Measurements from ENCODE around the gene PPL. TPM values are rescaled to one million over a fixed set of nuclear protein-coding genes. Genes with fewer than 3 reads are reported as not detected.

The PPL gene
- total and polyA plus RNA-seq, 2 of the 8 experiments (the other 6 are each of a cell fraction or from before 2014, with no cell fraction given): 11.3 to 29.5 TPM

- Histone ChIP-seq H3K23ac (ENCODE audit: insufficient read length) (no peak overlapping the region), H3K4ac (replicated peaks; ENCODE audit: insufficient read length, low read depth, low read length) (no peak overlapping the region), H3K27me3 (replicated peaks in 1 of 4; ENCODE audit: control insufficient read depth in 3 of 4, extremely low read depth in 1 of 4, insufficient read depth in 3 of 4, low read length in 3 of 4) (no peaks in the 10 kb centered on the region; a peak in 1 of 7 replicates), H3K36me3 (ENCODE audit: control insufficient read depth in 2 of 4, insufficient read depth in 4 of 4, low read length in 3 of 4) (peaks cover 0 to 8% (median 2%) of the 10 kb centered on the region in 4 experiments; a peak in 2 of 8 replicates), H2BK12ac (ENCODE audit: low read depth, low read length) (no peak overlapping the region), H3K4me2 (ENCODE audit: insufficient read depth in 1 of 2, low read depth in 2 of 2, low read length in 2 of 2) (no peak overlapping the region), H2BK20ac (ENCODE audit: low read length) (no peak overlapping the region), H2AFZ (ENCODE audit: low read length) (no peak overlapping the region), H4K91ac (replicated peaks; ENCODE audit: insufficient read length, low read length) (no peak overlapping the region), H3K4me3 (ENCODE audit: extremely low read depth in 1 of 4, insufficient read depth in 2 of 4, low read depth in 3 of 4, low read length in 4 of 4) (no peak overlapping the region), H2BK120ac (replicated peaks; ENCODE audit: low read depth, low read length) (no peak overlapping the region), H3K23me2 (ENCODE audit: low read depth, low read length) (no peaks in the 10 kb centered on the region), H3K9ac (replicated peaks in 1 of 4; ENCODE audit: extremely low read depth in 1 of 4, low read depth in 3 of 4, low read length in 3 of 4) (no peak overlapping the region), H2AK5ac (ENCODE audit: low read depth, low read length) (no peak overlapping the region), H3K79me2 (ENCODE audit: control insufficient read depth in 1 of 2, insufficient read depth in 2 of 2, low read length in 2 of 2) (peaks cover 0 to 6% of the 10 kb centered on the region in 2 experiments; a peak in 2 of 4 replicates), H3K14ac (ENCODE audit: insufficient read length) (no peak overlapping the region), H3K56ac (replicated peaks; ENCODE audit: insufficient read length, low read depth, low read length) (no peak overlapping the region), H4K5ac (ENCODE audit: insufficient read length, low read depth, low read length) (no peak overlapping the region), H3K27ac (ENCODE audit: low read depth, low read length) (no peak overlapping the region), H3K79me1 (ENCODE audit: low read depth, low read length) (peaks cover 4% of the 10 kb centered on the region), H2BK15ac (ENCODE audit: low read length) (no peak overlapping the region), H3K18ac (ENCODE audit: extremely low read depth, low read length) (no peak overlapping the region), H4K8ac (ENCODE audit: extremely low read depth, insufficient read depth, low read length) (no peak overlapping the region), H4K20me1 (replicated peaks in 1 of 2; ENCODE audit: control insufficient read depth in 1 of 2, insufficient read depth in 2 of 2, low read length in 2 of 2) (peaks cover 0 to 4% of the 10 kb centered on the region in 2 experiments), H3K4me1 (replicated peaks in 1 of 4; ENCODE audit: control insufficient read depth in 3 of 4, insufficient read depth in 4 of 4, low read length in 3 of 4) (peaks cover 0 to 10% (median 4%) of the 10 kb centered on the region in 4 experiments; a peak in 5 of 7 replicates), H3K9me3 (ENCODE audit: insufficient read depth in 2 of 2, low read depth in 1 of 2, low read length in 1 of 2) (peaks cover 4 to 5% of the 10 kb centered on the region in 2 experiments; a peak in 2 of 4 replicates), H2BK5ac (ENCODE audit: low read depth, low read length) (no peak overlapping the region)
- no peak for TF ChIP-seq TEAD4 (IDR thresholded peaks at IDR 0.05; ENCODE audit: low read depth, low read length)
- TF ChIP-seq MAFK (IDR thresholded peaks at IDR 0.05; ENCODE audit: low read depth, low read length): no peak
- no peak for TF ChIP-seq CBX8 (IDR thresholded peaks at IDR 0.05; ENCODE audit: borderline replicate concordance, low read depth, low read length)
- no peak for TF ChIP-seq SUZ12 (IDR thresholded peaks at IDR 0.05; ENCODE audit: low read length)
- TF ChIP-seq SP1 (IDR thresholded peaks at IDR 0.05; ENCODE audit: low read depth, low read length): no peak
- TF ChIP-seq SRF (IDR thresholded peaks at IDR 0.05; ENCODE audit: low read depth, low read length): no peak
- TF ChIP-seq BACH1 (IDR thresholded peaks at IDR 0.05; ENCODE audit: low read length): no peak
- no peak for TF ChIP-seq CTBP2 (IDR thresholded peaks at IDR 0.05; ENCODE audit: borderline replicate concordance, insufficient read depth, insufficient read length, low read length)
- no peak for TF ChIP-seq JUN (IDR thresholded peaks at IDR 0.05; ENCODE audit: low read depth, low read length)
- TF ChIP-seq TAF1 (IDR thresholded peaks at IDR 0.05; ENCODE audit: low read depth, low read length): no peak
- no peak for TF ChIP-seq NRF1 (IDR thresholded peaks at IDR 0.05; ENCODE audit: low read depth, low read length)
- no peak for TF ChIP-seq CEBPB (IDR thresholded peaks at IDR 0.05; ENCODE audit: low read depth, low read length)
- TF ChIP-seq CHD2 (IDR thresholded peaks at IDR 0.05; ENCODE audit: low read length): no peak
- TF ChIP-seq RFX5 (IDR thresholded peaks at IDR 0.05; ENCODE audit: borderline replicate concordance, low read depth, low read length): no peak
- no peak for TF ChIP-seq HDAC2 (IDR thresholded peaks at IDR 0.05; ENCODE audit: borderline replicate concordance in 1 of 2, low read depth in 2 of 2, low read length in 2 of 2)
- no peak for TF ChIP-seq SIRT6 (IDR thresholded peaks at IDR 0.05; ENCODE audit: low read length)
- FAIRE-seq: no peak
- no peak for DNase-seq (ENCODE audit: low read depth in 1 of 2, low spot score in 2 of 2)
- ChIA-PET POLR2A (ENCODE audit: partially characterized antibody) (interaction anchor here (1.4 kb wide), 1 partner anchor 10 kb away, joined by 3 read pairs; no protein-coding TSS in a partner anchor), CTCF (ENCODE audit: partially characterized antibody) (no interaction called here)
- 90% methylated on average over 6 of the region's 6 CpGs; no CpG with 5 or more reads in 1 of the 2 experiments for WGBS, 2 experiments (ENCODE audit: extremely low coverage in 1 of 2, insufficient coverage in 1 of 2, insufficient read length in 1 of 2, insufficient replicate concordance in 2 of 2, low coverage in 1 of 2, low lambda C conversion rate in 2 of 2, missing lambda C conversion rate in 1 of 2)
These were observed 13.1 kb downstream of the PPL start for GRCh38 chr16:4923853-4924252.

Data from H1 (cell line).